Stomach (tissue), 19 donors: ENCODE data around the gene CSAD. TPM values are rescaled to one million over a fixed set of nuclear protein-coding genes. Genes with fewer than 3 reads are reported as not detected.
A peak's percentile ranks its signal among the peaks of the same experiment; 100 is the strongest.

ENCODE experiments used
- DNase-seq, 2 donors: peaks; one replicate each; pipeline versions ENCODE4 v3.0.0 to v3.0.0-alpha.2; 2013 to 2019
- H3K27ac ChIP-seq, 5 donors: fragments of 200-600 bp in 4 of 5; sonication (generic) in 4 of 5; one replicate each; pipeline ENCODE4 v1.5.1; 2013 to 2019; ENCODE audit warnings: mild to moderate bottlenecking in 1 of 5, moderate library complexity in 1 of 5
- H3K27me3 ChIP-seq, 3 donors: fragments of 200-600 bp; sonication (generic); one replicate each; pipeline ENCODE4 v1.5.1; 2017 to 2019; ENCODE audit warnings: mixed run types in 1 of 3
- H3K36me3 ChIP-seq, 4 donors: fragments of 200-600 bp; sonication (generic); 1 replicate in 3 of 4; 2 replicates in 1 of 4; pipeline ENCODE4 v1.5.1; 2016 to 2019
- H3K4me1 ChIP-seq, 4 donors: fragments of 200-600 bp; sonication (generic); one replicate each; pipeline ENCODE4 v1.5.1; 2016 to 2019
- H3K4me3 ChIP-seq, 4 donors: fragments of 200-600 bp; sonication (generic) in 3 of 4; one replicate each; pipeline ENCODE4 v1.5.1; 2016 to 2019; ENCODE audit warnings: mild to moderate bottlenecking in 1 of 4
- H3K9me3 ChIP-seq, 4 donors: fragments of 200-600 bp; sonication (generic); one replicate each; pipeline ENCODE4 v1.5.1; 2016 to 2019
- EP300 ChIP-seq: sonication (generic); formaldehyde crosslinking; IDR thresholded peaks from one replicate; pipeline ENCODE4 v1.6.1; 2017; ENCODE audit warnings: antibody characterized with exemption
- POLR2A ChIP-seq, 4 donors: fragments of 450-650 bp; IDR thresholded peaks; one replicate each; pipeline ENCODE4 v1.6.1; 2016; ENCODE audit warnings: antibody characterized with exemption in 4 of 4, control low read depth in 2 of 4, mild to moderate bottlenecking in 1 of 4, moderate library complexity in 1 of 4
- POLR2AphosphoS5 ChIP-seq, 3 donors: sonication (generic); formaldehyde crosslinking; IDR thresholded peaks; one replicate each; pipeline ENCODE4 v1.6.1; 2016; ENCODE audit warnings: antibody characterized with exemption in 3 of 3
- WGBS, 5 donors: extraction: QIAGEN DNeasy Blood & Tissue Kit in 3 of 5; methylation state at CpG; one replicate each; pipeline versions ENCODE4 v1.1.5 to v1.1.7; 2013 to 2018; 5-methylcytosine and 5-hydroxymethylcytosine counted together
- intact Hi-C: fragments of 100-400 bp; cut with DNase I; formaldehyde crosslinking; loops from one replicate; pipeline ENCODE4 v1.15.1; 2023; ENCODE audit warnings: low total_unique reads
- long read RNA-seq, 10 donors: transcript quantifications; one replicate each; lab custom pipeline, GENCODE V29; 2026
- polyA plus RNA-seq, 3 donors: library from polyadenylated mRNA; stranded (reverse); fragments of 200-250 nt; gene quantifications; one replicate each; pipeline ENCODE4 v1.2.3, GENCODE V29; 2013
- total RNA-seq, 5 donors: library from RNA; depleted of rRNA; stranded (reverse); fragments of >200 nt; gene quantifications; one replicate each; pipeline versions ENCODE4 v1.1.0 to v1.2.3, GENCODE V29; 2014 to 2016
- TF ChIP-seq, protein P1 (sequence below), 7 experiments: fragments of 450-650 bp in 4 of 7; fragments of 200-600 bp in 3 of 7; sonication (generic) in 3 of 7; IDR thresholded peaks; one replicate each; pipeline ENCODE4 v1.5.1; 2016 to 2019; ENCODE audit warnings: antibody characterized with exemption in 7 of 7, control low read depth in 2 of 7, mild to moderate bottlenecking in 1 of 7
- donor health status: healthy with polysubstance abuse.
- donor health status: Bipolar disorder and iron deficiency.
- donor health status: healthy.

CSAD gene, protein sequence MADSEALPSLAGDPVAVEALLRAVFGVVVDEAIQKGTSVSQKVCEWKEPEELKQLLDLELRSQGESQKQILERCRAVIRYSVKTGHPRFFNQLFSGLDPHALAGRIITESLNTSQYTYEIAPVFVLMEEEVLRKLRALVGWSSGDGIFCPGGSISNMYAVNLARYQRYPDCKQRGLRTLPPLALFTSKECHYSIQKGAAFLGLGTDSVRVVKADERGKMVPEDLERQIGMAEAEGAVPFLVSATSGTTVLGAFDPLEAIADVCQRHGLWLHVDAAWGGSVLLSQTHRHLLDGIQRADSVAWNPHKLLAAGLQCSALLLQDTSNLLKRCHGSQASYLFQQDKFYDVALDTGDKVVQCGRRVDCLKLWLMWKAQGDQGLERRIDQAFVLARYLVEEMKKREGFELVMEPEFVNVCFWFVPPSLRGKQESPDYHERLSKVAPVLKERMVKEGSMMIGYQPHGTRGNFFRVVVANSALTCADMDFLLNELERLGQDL
- 100 to 1,000 TPM in 2 of 5 donors, 10 to 100 TPM in 3; 30.3 to 334 (median 38.9) TPM for total RNA-seq
- polyA plus RNA-seq = 10 to 100 TPM in 1 of 3 donors, 1 to 10 TPM in 2; 4.6 to 52.6 (median 5.7) TPM
- long read RNA-seq, donor 1 = 0 reads
- long read RNA-seq, donor 2 = 0 reads
- long read RNA-seq, donor 3, partial matches to known transcripts = 0 of 1 reads
- long read RNA-seq, donor 3, other reads (novel, unspliced or antisense) = 0 of 1 reads
- long read RNA-seq, donor 4 = 0 reads
- long read RNA-seq, donor 5 = 0 reads
- long read RNA-seq, donor 6, partial matches to known transcripts = 49 of 113 reads
- long read RNA-seq, donor 6, other reads (novel, unspliced or antisense) = 62 of 113 reads
- long read RNA-seq, donor 7, partial matches to known transcripts = 5 of 6 reads
- long read RNA-seq, donor 7, other reads (novel, unspliced or antisense) = 0 of 6 reads
- long read RNA-seq, donor 8, partial matches to known transcripts = 0 of 1 reads
- long read RNA-seq, donor 8, other reads (novel, unspliced or antisense) = 0 of 1 reads
- long read RNA-seq, donor 9 = 0 reads
- long read RNA-seq, donor 10, partial matches to known transcripts = 0 of 1 reads
- long read RNA-seq, donor 10, other reads (novel, unspliced or antisense) = 0 of 1 reads

DNA sequence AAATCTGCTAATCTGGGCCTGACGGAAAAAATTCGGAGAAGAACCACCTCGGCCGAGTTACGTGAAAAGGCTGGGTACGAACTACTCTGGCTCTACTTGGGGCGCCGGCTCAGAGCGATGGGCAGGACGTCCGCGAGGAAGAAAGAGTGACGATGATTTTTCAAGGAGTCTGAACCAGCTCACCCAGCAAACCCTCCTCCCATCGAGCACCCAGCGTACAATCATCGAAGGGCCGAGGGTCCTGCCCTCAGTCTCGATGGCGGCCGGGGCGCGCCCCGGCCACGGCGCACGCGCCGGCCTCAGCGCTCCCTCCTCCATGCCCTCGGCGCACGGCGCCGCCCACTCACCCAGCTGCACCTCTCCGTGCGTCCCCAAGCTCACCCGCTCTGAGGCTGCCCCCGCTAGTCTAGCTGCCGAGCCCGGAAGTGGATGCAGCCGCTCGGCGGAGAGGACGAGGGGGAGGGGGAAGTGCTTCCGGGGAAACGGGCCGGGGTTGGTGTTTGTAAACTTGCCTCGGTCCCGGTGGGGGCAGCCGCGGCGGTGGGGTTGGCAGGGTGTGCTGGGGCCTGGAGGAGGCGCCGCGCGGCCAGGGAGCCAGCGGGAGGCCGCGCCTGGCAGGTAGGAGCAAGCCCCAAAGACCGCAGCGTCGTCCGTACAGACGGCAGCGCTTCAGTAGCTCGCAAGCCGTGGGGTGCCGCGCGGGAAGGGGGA is at the start of gene CSAD, which contains the start of gene ZNF740:
Gene CSAD (minus strand): TSS at position 706 of the 711 bp plus-strand sequence. CDS start 7,455 bp downstream, outside the sequence.
Gene ZNF740 (plus strand): TSS at position 503 of the 711 bp plus-strand sequence. CDS start 1,262 bp downstream, outside the sequence.
- TF ChIP-seq POLR2A (IDR thresholded peaks at IDR 0.05) (peak in 1 of 4 donors; percentile 51), EP300 (no peak), POLR2AphosphoS5 (IDR thresholded peaks at IDR 0.05) (peak; percentile 83 to 95 (median 85))
- TF ChIP-seq, protein P1, sequence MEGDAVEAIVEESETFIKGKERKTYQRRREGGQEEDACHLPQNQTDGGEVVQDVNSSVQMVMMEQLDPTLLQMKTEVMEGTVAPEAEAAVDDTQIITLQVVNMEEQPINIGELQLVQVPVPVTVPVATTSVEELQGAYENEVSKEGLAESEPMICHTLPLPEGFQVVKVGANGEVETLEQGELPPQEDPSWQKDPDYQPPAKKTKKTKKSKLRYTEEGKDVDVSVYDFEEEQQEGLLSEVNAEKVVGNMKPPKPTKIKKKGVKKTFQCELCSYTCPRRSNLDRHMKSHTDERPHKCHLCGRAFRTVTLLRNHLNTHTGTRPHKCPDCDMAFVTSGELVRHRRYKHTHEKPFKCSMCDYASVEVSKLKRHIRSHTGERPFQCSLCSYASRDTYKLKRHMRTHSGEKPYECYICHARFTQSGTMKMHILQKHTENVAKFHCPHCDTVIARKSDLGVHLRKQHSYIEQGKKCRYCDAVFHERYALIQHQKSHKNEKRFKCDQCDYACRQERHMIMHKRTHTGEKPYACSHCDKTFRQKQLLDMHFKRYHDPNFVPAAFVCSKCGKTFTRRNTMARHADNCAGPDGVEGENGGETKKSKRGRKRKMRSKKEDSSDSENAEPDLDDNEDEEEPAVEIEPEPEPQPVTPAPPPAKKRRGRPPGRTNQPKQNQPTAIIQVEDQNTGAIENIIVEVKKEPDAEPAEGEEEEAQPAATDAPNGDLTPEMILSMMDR (IDR thresholded peaks at IDR 0.05) = no peak
- WGBS, 5 donors = 0 to 1% (median 0%) methylated on average over 28 to 70 of the region's 70 CpGs
- Histone ChIP-seq H3K9me3 (no peaks in the 10 kb centered on the region), H3K27me3 (no peaks in the 10 kb centered on the region), H3K36me3 (peaks cover 22 to 38% (median 37%) of the 10 kb centered on the region in 4 donors), H3K4me3 (peak within 1 kb of the TSS; percentile 70 to 90 (median 84)), H3K4me1 (peaks cover 27 to 60% (median 45%) of the 10 kb centered on the region in 4 donors), H3K27ac (peak within 1 kb of the TSS; percentile 94 to 99 (median 95))
- peak; percentile 97 to 99 for DNase-seq
- intact Hi-C loops = no loop called here

DNA sequence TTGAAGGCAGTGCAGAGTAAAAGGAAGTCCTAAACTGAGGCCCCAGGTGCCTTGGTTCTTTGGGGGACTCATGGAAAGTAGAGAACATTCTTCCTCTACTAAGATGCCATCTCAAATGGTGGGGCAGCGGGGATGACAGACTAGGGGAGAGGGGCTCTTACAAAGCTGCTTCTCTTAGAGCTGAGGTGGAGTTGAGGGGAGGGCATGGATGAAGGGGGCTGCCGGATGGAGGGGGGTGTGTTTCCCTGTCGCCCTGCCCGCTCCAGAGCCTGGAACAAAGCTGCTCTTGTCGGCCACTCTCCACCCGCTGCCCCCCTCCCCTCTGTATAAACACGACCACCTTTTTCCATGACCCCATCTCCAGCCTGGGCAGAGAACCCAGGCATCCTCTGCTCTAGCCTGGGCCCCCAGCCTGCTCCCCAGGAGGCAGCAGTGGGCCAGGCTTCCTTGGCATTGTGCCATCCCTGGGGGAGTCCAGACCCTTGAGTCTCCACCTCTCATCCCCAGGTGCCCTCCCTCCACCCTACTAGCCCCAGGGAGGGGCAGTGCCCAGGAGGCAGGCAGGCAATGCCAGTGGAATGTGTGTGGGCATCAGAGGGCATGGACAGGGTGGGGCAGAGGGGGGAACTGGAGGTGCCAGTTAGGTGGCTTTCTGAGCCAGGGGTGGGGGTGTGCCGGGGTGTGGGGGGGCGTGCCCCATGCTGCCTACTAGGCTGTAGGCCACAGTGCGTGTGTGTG is 49.6 kb upstream of the CSAD start:
- TF ChIP-seq POLR2AphosphoS5 (IDR thresholded peaks at IDR 0.05) (peak in 2 of 3 donors; percentile 17 to 56), POLR2A (IDR thresholded peaks at IDR 0.05) (no peak)
- H3K27ac ChIP-seq = peak overlapping the region; percentile 67 to 90 (median 89)
- no peaks in the 10 kb centered on the region for H3K9me3 ChIP-seq
- peaks cover 6 to 26% (median 16%) of the 10 kb centered on the region in 4 donors for H3K36me3 ChIP-seq
- DNase-seq = peak; percentile 77 to 78
- H3K27me3 ChIP-seq = peaks cover 0 to 12% (median 0%) of the 10 kb centered on the region in 3 donors
- 36 to 74% (median 47%) methylated on average over 5 to 10 of the region's 10 CpGs for WGBS, 5 donors
- H3K4me1 ChIP-seq = peaks cover 28 to 77% (median 57%) of the 10 kb centered on the region in 4 donors
- intact Hi-C loops = no loop called here
- H3K4me3 ChIP-seq = peak overlapping the region in 3 of 4 donors; percentile 9 to 68 (median 57)

DNA sequence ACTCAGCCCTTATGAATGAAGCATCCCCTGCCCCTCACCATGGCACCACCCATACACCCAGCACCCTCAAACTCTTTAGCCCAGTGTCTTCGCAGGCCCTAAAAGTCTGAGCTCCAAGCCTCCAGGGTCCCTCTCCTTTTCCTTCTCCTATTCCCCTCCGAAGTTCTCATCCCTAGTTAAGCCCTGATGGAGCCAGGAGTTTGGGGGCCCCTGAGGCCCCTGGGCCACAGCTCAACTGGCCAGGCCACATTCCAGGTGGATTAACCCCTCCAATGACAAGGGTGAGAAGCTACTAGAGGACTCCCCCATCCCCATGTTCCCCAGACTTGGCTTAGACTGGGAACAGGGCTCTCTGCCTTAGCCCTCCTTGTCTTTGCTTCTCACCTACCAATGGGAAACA is 48.7 kb upstream of the CSAD start:
- TF ChIP-seq EP300 (no peak), POLR2A (IDR thresholded peaks at IDR 0.05) (no peak), POLR2AphosphoS5 (IDR thresholded peaks at IDR 0.05) (no peak)
- TF ChIP-seq, protein P1 (IDR thresholded peaks at IDR 0.05) = no peak
- DNase-seq = no peak
- Histone ChIP-seq H3K4me3 (no peak overlapping the region), H3K9me3 (no peaks in the 10 kb centered on the region), H3K27me3 (peaks cover 0 to 12% (median 0%) of the 10 kb centered on the region in 3 donors), H3K4me1 (peaks cover 35 to 84% (median 64%) of the 10 kb centered on the region in 4 donors), H3K36me3 (peaks cover 6 to 26% (median 16%) of the 10 kb centered on the region in 4 donors), H3K27ac (peak overlapping the region in 3 of 5 donors; percentile 19 to 90 (median 89))
- WGBS, 5 donors = 85 to 93% (median 87%) methylated on average over 2 of the region's 2 CpGs
- intact Hi-C loops = no loop called here
